WTC11 (cell line): ENCODE data around the gene SLC49A3.

Source experiments
- MAX ChIP-seq: sonication (generic); formaldehyde crosslinking; IDR thresholded peaks from 2 replicates; pipeline ENCODE4 v1.8.0; 2022; ENCODE audit warnings: mild to moderate bottlenecking, missing genetic modification reagents
- NFE2L1 ChIP-seq: sonication (generic); formaldehyde crosslinking; IDR thresholded peaks from 2 replicates; pipeline ENCODE4 v1.8.1; 2023; ENCODE audit warnings: missing genetic modification reagents
- TCF7 ChIP-seq: sonication (generic); formaldehyde crosslinking; IDR thresholded peaks from 2 replicates; pipeline ENCODE4 v1.8.0; 2022; ENCODE audit warnings: mild to moderate bottlenecking, low read depth, missing genetic modification reagents, moderate library complexity
- TF ChIP-seq, protein P1 (sequence below): fragments of 200-600 bp; IDR thresholded peaks from 2 replicates; pipeline ENCODE4 v1.8.0; 2022; ENCODE audit warnings: antibody characterized with exemption
- TF ChIP-seq, protein P2 (sequence below): sonication (generic); formaldehyde crosslinking; IDR thresholded peaks from 2 replicates; pipeline ENCODE4 v1.8.0; 2022; ENCODE audit warnings: mild to moderate bottlenecking, missing genetic modification reagents

GRCh38 chr4:712916-713632 lies 24.1 kb upstream of the SLC49A3 start:
- TF ChIP-seq, protein P1, sequence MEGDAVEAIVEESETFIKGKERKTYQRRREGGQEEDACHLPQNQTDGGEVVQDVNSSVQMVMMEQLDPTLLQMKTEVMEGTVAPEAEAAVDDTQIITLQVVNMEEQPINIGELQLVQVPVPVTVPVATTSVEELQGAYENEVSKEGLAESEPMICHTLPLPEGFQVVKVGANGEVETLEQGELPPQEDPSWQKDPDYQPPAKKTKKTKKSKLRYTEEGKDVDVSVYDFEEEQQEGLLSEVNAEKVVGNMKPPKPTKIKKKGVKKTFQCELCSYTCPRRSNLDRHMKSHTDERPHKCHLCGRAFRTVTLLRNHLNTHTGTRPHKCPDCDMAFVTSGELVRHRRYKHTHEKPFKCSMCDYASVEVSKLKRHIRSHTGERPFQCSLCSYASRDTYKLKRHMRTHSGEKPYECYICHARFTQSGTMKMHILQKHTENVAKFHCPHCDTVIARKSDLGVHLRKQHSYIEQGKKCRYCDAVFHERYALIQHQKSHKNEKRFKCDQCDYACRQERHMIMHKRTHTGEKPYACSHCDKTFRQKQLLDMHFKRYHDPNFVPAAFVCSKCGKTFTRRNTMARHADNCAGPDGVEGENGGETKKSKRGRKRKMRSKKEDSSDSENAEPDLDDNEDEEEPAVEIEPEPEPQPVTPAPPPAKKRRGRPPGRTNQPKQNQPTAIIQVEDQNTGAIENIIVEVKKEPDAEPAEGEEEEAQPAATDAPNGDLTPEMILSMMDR = no peak
- TF ChIP-seq MAX (CRISPR knock-in tag) (no peak), TCF7 (CRISPR knock-in tag) (no peak), NFE2L1 (CRISPR knock-in tag) (no peak)
- TF ChIP-seq, protein P2, sequence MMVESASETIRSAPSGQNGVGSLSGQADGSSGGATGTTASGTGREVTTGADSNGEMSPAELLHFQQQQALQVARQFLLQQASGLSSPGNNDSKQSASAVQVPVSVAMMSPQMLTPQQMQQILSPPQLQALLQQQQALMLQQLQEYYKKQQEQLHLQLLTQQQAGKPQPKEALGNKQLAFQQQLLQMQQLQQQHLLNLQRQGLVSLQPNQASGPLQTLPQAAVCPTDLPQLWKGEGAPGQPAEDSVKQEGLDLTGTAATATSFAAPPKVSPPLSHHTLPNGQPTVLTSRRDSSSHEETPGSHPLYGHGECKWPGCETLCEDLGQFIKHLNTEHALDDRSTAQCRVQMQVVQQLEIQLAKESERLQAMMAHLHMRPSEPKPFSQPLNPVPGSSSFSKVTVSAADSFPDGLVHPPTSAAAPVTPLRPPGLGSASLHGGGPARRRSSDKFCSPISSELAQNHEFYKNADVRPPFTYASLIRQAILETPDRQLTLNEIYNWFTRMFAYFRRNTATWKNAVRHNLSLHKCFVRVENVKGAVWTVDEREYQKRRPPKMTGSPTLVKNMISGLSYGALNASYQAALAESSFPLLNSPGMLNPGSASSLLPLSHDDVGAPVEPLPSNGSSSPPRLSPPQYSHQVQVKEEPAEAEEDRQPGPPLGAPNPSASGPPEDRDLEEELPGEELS (CRISPR knock-in tag) = no peak
